GM23248 (cell line): ENCODE data around the gene LMX1B. TPM values are rescaled to one million over a fixed set of nuclear protein-coding genes. Genes with fewer than 3 reads are reported as not detected.

Source experiments
- DNase-seq: peaks from one replicate; pipeline ENCODE4 v3.0.0-alpha.2; 2015
- H2AFZ ChIP-seq: fragments of 200-600 bp; sonication (generic); 2 replicates; pipeline ENCODE4 v1.6.1; 2016; ENCODE audit warnings: antibody characterized with exemption
- H3F3A ChIP-seq: fragments of 200-600 bp; sonication (generic); 2 replicates; pipeline ENCODE4 v1.6.1; 2016; ENCODE audit warnings: mild to moderate bottlenecking, antibody characterized with exemption, mixed run types; ENCODE audit not compliant: insufficient read depth
- H3K27ac ChIP-seq: fragments of 200-600 bp; sonication (generic); 2 replicates; pipeline ENCODE4 v1.5.1; 2016; ENCODE audit warnings: mild to moderate bottlenecking
- H3K27me3 ChIP-seq: fragments of 200-600 bp; sonication (generic); replicated peaks from 2 replicates; pipeline ENCODE4 v1.6.1; 2016; ENCODE audit warnings: mild to moderate bottlenecking; ENCODE audit not compliant: insufficient read depth
- H3K36me3 ChIP-seq: fragments of 200-600 bp; sonication (generic); 2 replicates; pipeline ENCODE4 v1.6.1; 2016; ENCODE audit warnings: low read depth, mild to moderate bottlenecking
- H3K4me1 ChIP-seq: fragments of 200-600 bp; sonication (generic); 2 replicates; pipeline ENCODE4 v1.6.1; 2016; ENCODE audit warnings: mild to moderate bottlenecking; ENCODE audit not compliant: insufficient read depth
- H3K4me2 ChIP-seq: fragments of 200-600 bp; sonication (generic); one replicate; pipeline ENCODE4 v1.6.1; 2016; ENCODE audit warnings: mild to moderate bottlenecking; ENCODE audit not compliant: unreplicated experiment
- H3K4me3 ChIP-seq: fragments of 200-600 bp; sonication (generic); 2 replicates; pipeline ENCODE4 v1.5.1; 2016; ENCODE audit warnings: mild to moderate bottlenecking
- H3K79me2 ChIP-seq: fragments of 200-600 bp; sonication (generic); 2 replicates; pipeline ENCODE4 v1.6.1; 2016; ENCODE audit warnings: mild to moderate bottlenecking; ENCODE audit not compliant: insufficient read depth
- H3K9ac ChIP-seq: fragments of 200-600 bp; sonication (generic); 2 replicates; pipeline ENCODE4 v1.6.1; 2016; ENCODE audit warnings: mild to moderate bottlenecking
- H3K9me2 ChIP-seq: fragments of 200-600 bp; sonication (generic); 2 replicates; pipeline ENCODE4 v1.6.1; 2016; ENCODE audit warnings: mixed run types, mild to moderate bottlenecking, moderate library complexity; ENCODE audit not compliant: insufficient read depth
- H3K9me3 ChIP-seq: fragments of 200-600 bp; sonication (generic); one replicate; pipeline ENCODE4 v1.6.1; 2017; ENCODE audit warnings: low read depth
- H4K20me1 ChIP-seq: fragments of 200-600 bp; sonication (generic); 2 replicates; pipeline ENCODE4 v1.6.0; 2016; ENCODE audit not compliant: insufficient read depth
- EZH2 ChIP-seq: fragments of 200-600 bp; sonication (generic); IDR thresholded peaks from 2 replicates; pipeline ENCODE4 v1.6.1; 2018; ENCODE audit warnings: antibody characterized with exemption, mild to moderate bottlenecking; ENCODE audit not compliant: insufficient read depth, poor library complexity, severe bottlenecking
- EZH2phosphoT487 ChIP-seq: fragments of 200-600 bp; sonication (generic); IDR thresholded peaks from 2 replicates; pipeline ENCODE4 v1.6.1; 2018; ENCODE audit warnings: antibody characterized with exemption, moderate library complexity, mild to moderate bottlenecking, low read depth; ENCODE audit not compliant: insufficient read depth
- WGBS, 2 experiments: methylation state at CpG; one replicate each; pipeline ENCODE4 v1.1.6; 2015 to 2017; ENCODE audit warnings: low lambda C conversion rate in 2 of 2, low coverage in 1 of 2; ENCODE audit errors: missing lambda C conversion rate in 2 of 2; 5-methylcytosine and 5-hydroxymethylcytosine counted together
- in situ Hi-C: fragments of 300-500 bp; cut with MboI; formaldehyde crosslinking; loops from 2 replicates; pipeline ENCODE4 v1.15.0; 2020
- polyA plus RNA-seq: library from polyadenylated mRNA; unstranded; fragments of >200 nt; fragmentation: Nextera tagmentation; extraction: Ambion mirVana; gene quantifications from 2 replicates; pipeline ENCODE4 v1.2.1, GENCODE V29; 2016
- total RNA-seq: library from RNA; depleted of rRNA; stranded (reverse); fragments of >200 nt; shearing (Covaris generic); gene quantifications from 2 replicates; pipeline ENCODE4 v1.2.3, GENCODE V29; 2014

The LMX1B gene
- total and polyA plus RNA-seq, 2 experiments from 2014 or later: not detected

GRCh38 chr9:126639318-126640000 lies 25.7 kb downstream of the LMX1B start:
- 57 to 59% methylated on average over 12 of the region's 12 CpGs for WGBS, 2 experiments
- TF ChIP-seq EZH2: no peak
- TF ChIP-seq EZH2phosphoT487: no peak
- no peaks in the 10 kb centered on the region for H3K36me3 ChIP-seq
- peaks cover 40% of the 10 kb centered on the region for H3K27me3 ChIP-seq
- H3K9me3 ChIP-seq: no peaks in the 10 kb centered on the region
- no peaks in the 10 kb centered on the region for H4K20me1 ChIP-seq
- no peak overlapping the region for H2AFZ ChIP-seq
- no peak overlapping the region for H3K9ac ChIP-seq
- in situ Hi-C loops: no loop called here
- DNase-seq: no peak
- no peaks in the 10 kb centered on the region for H3K4me1 ChIP-seq
- H3K79me2 ChIP-seq: no peaks in the 10 kb centered on the region
- no peak overlapping the region for H3K4me3 ChIP-seq
- no peak overlapping the region for H3K27ac ChIP-seq
- no peaks in the 10 kb centered on the region for H3K9me2 ChIP-seq
- no peaks in the 10 kb centered on the region for H3F3A ChIP-seq
- no peak overlapping the region for H3K4me2 ChIP-seq

GRCh38 chr9:126641118-126641851 lies 27.6 kb downstream of the LMX1B start:
- no peaks in the 10 kb centered on the region for H3K9me3 ChIP-seq
- no peak overlapping the region for H3K27ac ChIP-seq
- H3F3A ChIP-seq: no peaks in the 10 kb centered on the region
- 47 to 54% methylated on average over 8 of the region's 8 CpGs for whole genome bisulfite sequencing, 2 experiments
- no peaks in the 10 kb centered on the region for H3K79me2 ChIP-seq
- no peak overlapping the region for H3K4me2 ChIP-seq
- no peak overlapping the region for H3K4me3 ChIP-seq
- no peak overlapping the region for H2AFZ ChIP-seq
- no peaks in the 10 kb centered on the region for H3K36me3 ChIP-seq
- peaks cover 49% of the 10 kb centered on the region for H3K27me3 ChIP-seq
- no peak for DNase-seq
- TF ChIP-seq EZH2phosphoT487 (no peak), EZH2 (no peak)
- H4K20me1 ChIP-seq: no peaks in the 10 kb centered on the region
- H3K9me2 ChIP-seq: no peaks in the 10 kb centered on the region
- in situ Hi-C loops: no loop called here
- H3K4me1 ChIP-seq: no peaks in the 10 kb centered on the region
- no peak overlapping the region for H3K9ac ChIP-seq

- TF ChIP-seq EZH2phosphoT487 (no peak), EZH2 (no peak)
- Histone ChIP-seq H3K36me3 (no peaks in the 10 kb centered on the region), H3F3A (no peaks in the 10 kb centered on the region), H3K27me3 (peaks cover 57% of the 10 kb centered on the region), H3K27ac (no peak overlapping the region), H3K9me3 (no peaks in the 10 kb centered on the region), H3K4me1 (no peaks in the 10 kb centered on the region), H3K9ac (no peak overlapping the region), H4K20me1 (no peaks in the 10 kb centered on the region), H3K9me2 (no peaks in the 10 kb centered on the region), H2AFZ (no peak overlapping the region), H3K4me2 (no peak overlapping the region), H3K4me3 (no peak overlapping the region), H3K79me2 (no peaks in the 10 kb centered on the region)
- WGBS, 2 experiments: 61 to 64% methylated on average over 13 of the region's 13 CpGs
- DNase-seq: no peak
- in situ Hi-C loops: no loop called here
Observed at GRCh38 chr9:126642010-126642744, 28.4 kb downstream of the LMX1B start.

GRCh38 chr9:126642839-126643238 lies 29.1 kb downstream of the LMX1B start:
- Histone ChIP-seq H3K9me2 (no peaks in the 10 kb centered on the region), H3K4me2 (no peak overlapping the region), H3K36me3 (no peaks in the 10 kb centered on the region), H3K4me1 (no peaks in the 10 kb centered on the region), H3K27ac (no peak overlapping the region), H3K9ac (no peak overlapping the region), H2AFZ (no peak overlapping the region), H3K79me2 (no peaks in the 10 kb centered on the region), H3K27me3 (peaks cover 62% of the 10 kb centered on the region), H3K9me3 (no peaks in the 10 kb centered on the region), H3F3A (no peaks in the 10 kb centered on the region), H4K20me1 (no peaks in the 10 kb centered on the region), H3K4me3 (no peak overlapping the region)
- in situ Hi-C loops: no loop called here
- TF ChIP-seq EZH2phosphoT487 (no peak), EZH2 (no peak)
- 47 to 53% methylated on average over 6 of the region's 6 CpGs for WGBS, 2 experiments
- no peak for DNase-seq
